ENCODE measurements around the gene NAALADL2.
"Not testable (repeated sequence)": the region's sequence is repeated elsewhere in the genome, so short reads cannot be mapped to it uniquely, and the experiment has no call there.

Gene NAALADL2

DNA sequence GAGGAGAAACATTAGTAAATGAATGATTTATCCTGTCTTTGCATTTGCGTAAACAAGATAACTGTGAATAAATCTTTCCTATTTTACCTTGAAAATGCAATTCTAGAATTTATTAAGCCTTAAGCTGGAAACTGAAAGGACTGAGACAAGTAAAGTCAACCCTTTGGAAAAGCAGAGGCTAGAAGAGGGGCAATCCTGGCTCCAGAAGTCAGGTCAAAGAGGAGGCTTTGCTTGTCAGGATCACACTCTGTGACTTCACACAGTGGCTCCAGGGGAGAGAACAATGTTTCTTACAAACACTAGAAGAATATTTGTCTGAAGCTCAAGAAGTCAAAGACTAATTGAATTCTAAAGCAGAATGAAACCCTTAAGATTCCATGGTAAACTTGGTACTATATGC lies 530.4 kb downstream of the NAALADL2 start:
- no peak for DNase-seq

DNA sequence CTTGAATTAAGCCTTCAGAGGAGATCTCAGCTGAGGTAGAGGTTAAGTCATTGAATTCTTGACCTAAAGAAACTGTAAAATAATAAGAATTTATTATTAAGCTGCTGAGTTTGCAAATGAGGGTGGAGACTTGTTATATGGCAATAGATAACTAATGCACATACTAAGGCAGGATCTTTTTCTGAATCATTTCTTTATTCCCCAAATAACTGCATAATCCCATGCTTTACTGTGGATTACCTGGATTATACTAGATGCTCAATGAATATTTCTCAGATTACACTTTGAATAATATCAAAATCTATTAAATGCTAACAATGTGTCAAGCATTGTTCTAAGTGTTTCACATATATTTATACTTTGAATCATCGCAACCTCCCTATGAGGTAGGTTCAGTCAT lies 532.5 kb downstream of the NAALADL2 start:
- no peak for DNase-seq

GRCh38 chr3:175392653-175393052 lies 533.5 kb downstream of the NAALADL2 start:
- DNase-seq, result no peak

DNA sequence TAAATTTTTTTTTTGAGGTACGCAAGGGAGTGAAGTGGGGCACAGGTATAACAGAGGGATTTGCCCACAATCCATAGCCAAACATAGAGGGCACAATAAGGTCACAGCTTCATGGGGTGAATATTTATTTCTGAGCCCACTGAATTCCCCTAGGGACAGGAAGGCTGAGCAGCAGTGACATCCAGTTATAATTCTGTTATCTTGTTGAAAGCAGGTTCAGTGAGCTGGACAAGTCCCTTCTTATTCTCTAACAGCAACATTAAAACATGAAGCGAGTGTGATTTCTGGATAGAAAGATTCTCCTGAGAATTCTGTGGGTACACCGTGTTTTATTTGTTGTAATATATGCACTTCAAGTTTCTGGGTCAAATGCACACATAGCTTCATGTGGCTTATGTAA lies 538.2 kb downstream of the NAALADL2 start:
- no peak for DNase-seq

DNA sequence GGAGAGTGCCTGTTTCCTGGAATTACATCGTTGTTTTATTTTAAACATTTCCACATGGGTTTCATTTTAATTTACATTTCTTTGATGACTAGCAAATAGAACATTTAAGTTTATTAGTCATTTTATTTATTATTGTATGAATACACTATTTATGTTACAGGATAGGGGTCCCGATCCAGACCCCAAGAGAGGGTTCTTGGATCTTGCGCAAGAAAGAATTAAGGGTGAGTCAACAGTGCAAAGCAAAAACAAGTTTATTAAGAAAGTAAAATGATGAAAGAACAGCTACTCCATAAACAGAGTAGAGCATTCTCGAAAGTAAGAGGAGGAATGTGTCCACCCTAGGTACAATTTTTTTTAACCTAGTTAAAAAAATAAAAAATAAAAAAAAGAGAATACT lies 539.5 kb downstream of the NAALADL2 start:
- no peak for DNase-seq

DNA sequence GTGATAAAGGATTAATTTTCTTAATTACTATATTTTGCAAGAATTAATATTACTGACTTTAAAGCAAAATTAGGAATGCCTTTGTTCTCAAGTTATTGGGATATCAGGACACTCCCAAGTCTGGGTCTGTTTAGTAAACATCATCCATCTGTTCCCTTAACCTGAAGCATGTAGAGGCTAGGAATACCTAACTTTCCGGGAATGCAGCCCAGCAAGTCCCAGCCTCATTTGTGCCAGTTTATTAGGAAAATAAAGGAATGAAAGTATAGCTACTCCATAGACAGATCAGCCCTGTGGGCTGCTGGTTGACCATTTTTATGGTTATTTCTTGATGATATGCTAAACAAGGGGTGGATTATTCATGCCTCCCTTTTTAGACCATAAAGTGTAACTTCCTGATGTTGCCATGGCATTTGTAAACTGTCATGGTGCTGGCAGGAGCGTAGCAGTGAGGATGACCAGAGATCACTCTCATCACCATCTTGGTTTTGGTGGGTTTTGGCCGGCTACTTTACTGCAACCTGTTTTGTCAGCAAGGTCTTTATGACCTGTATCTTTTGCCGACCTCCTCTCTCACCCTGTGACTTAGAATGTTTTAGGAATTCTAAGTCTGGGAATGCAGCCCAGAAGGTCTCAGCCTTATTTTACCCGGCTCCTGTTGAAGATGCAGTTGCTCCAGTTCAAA lies 540.2 kb downstream of the NAALADL2 start:
- no peak for DNase-seq

DNA sequence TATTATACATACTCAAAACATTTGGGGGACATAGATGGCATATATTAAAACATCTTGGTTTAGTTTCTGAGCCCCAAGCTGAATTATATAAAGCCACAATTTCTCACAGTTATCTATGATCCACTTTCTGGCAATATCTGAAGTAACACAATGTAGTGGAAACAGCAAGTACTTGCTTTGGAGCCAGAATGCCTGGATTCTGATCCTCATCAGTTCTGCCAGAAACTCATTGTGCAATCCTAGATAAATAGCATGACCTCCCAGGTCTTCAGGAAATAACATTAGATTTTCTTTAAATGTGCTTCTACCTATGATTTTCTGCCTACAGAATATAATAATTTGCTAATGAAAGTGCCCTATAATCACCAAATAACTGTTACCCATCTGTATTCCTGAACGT lies 544.9 kb downstream of the NAALADL2 start:
- DNase-seq, result no peak

- DNase-seq, result no peak
Observed at GRCh38 chr3:175404621-175405020, 545.5 kb downstream of the NAALADL2 start.

DNA sequence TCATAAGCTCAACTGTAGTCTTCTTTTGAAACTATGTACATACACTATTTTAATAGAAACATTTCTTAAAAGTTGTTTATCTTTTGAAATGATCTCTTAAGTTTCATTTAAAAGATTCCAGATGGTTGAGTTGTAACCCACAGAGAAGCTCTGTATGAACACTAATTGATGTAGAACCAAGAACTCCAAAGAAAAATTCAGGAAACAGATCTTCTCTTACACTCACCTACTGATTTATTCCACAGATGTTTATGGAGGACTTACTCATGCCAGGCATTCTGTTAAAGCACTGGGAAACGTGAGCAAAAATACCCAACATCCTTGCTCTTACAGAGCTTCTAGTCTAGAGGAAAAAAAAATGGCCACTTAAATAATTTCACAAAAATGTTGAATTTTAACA lies 551.1 kb downstream of the NAALADL2 start:
- no peak for DNase-seq

- DNase-seq, result no peak
Observed at GRCh38 chr3:175411405-175411804, 552.3 kb downstream of the NAALADL2 start.

- no peak for DNase-seq
Observed at GRCh38 chr3:175411946-175412345, 552.8 kb downstream of the NAALADL2 start.

- no peak for DNase-seq
Observed at GRCh38 chr3:175413926-175414325, 554.8 kb downstream of the NAALADL2 start.

DNA sequence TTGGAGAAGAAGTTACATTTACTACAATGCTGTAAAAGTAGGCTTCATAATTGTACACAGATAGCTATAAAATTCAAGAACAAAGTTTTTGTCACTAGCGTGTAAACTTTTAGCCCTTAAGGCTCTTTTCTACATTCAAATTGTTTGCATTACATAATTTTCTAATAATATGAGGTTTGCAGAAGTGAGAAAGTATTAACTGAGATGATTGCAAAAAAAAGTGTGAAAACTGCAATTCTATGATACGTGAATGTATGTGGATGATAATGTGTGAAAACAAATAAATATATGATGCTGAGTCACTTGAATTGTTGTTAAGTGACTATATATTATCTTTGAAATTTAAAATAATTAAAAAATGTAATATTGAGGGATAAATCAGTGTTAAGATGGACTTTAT lies 557.5 kb downstream of the NAALADL2 start:
- DNase-seq, result no peak

- DNase-seq, result no peak
Observed at GRCh38 chr3:175417426-175417825, 558.3 kb downstream of the NAALADL2 start.

DNA sequence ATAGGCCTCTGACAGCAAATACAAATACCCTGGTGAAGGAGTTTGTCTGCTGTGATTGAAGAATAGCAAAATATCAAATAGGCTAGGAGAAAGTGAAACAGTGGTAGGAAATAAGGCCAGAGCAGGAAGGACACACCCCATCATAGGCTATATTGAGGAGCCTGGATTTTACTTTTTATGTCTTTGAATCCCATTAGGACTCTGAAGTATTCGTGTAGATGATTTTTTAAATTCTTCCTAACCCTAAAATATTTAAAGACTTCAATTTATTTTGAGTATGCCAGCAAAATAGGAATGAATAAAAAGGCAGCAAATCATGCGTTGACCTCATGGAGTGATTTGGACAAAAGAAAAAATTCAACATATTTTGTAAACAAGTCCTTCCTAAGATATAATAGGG lies 562.8 kb downstream of the NAALADL2 start:
- DNase-seq, result no peak

DNA sequence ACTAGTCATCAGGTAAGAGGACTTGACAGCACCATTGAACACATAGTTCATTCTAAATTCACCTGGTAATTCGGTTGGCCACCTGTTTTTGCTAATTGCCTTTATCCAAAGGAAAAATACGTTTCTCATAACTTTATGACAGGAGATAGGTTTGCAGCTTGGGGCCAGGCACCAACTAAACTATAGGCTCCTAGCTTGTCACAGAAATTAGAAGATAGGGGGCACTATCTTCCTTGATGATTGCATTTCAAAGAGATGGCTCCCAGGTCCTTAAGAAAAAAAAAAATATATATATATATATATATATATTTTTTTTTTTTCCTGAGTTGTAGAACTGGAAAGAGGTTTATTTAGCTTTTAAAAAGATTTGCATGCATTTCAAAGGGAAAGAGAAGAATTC lies 563.6 kb downstream of the NAALADL2 start:
- no peak for DNase-seq

GRCh38 chr3:175423848-175424247 lies 564.7 kb downstream of the NAALADL2 start:
- DNase-seq, result not testable (repeated sequence)

DNA sequence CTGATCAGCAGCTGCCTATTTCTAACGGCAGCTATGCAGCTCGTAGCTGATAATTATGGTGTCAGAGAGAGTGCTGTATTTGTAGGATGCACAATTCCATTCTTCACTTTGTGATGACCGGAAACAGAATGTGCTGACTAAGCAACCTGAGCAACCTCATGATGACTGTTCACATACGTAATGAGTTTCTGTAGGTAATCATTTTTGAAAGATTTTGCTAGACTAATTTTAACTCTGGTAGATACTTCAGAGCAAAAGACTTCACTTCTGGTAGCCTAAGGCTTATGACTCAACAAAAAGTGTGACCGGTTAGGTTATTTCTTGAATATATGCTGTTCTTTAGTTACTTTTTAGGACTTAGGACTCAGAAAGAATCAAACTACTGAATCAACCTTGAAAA lies 567.7 kb downstream of the NAALADL2 start:
- no peak for DNase-seq

DNA sequence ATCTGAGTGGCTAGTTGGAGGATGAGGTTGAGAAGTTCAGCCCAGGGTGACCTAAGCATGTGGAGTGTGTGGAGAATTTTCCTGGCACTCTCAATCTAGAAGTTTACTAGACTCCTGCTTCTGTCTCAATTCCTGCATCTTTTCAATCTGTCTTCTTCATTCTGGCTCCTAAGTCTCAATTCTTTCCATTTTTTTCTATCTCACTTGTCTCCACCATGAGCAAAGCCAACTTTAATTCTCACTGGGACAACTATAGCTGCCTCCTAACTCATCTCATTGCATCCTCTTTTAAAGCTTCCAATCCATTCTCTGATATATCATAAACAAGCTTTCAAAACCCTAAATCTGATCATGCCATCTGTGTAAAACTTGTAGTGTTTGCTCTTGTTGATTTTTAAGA lies 569.3 kb downstream of the NAALADL2 start:
- no peak for DNase-seq

DNA sequence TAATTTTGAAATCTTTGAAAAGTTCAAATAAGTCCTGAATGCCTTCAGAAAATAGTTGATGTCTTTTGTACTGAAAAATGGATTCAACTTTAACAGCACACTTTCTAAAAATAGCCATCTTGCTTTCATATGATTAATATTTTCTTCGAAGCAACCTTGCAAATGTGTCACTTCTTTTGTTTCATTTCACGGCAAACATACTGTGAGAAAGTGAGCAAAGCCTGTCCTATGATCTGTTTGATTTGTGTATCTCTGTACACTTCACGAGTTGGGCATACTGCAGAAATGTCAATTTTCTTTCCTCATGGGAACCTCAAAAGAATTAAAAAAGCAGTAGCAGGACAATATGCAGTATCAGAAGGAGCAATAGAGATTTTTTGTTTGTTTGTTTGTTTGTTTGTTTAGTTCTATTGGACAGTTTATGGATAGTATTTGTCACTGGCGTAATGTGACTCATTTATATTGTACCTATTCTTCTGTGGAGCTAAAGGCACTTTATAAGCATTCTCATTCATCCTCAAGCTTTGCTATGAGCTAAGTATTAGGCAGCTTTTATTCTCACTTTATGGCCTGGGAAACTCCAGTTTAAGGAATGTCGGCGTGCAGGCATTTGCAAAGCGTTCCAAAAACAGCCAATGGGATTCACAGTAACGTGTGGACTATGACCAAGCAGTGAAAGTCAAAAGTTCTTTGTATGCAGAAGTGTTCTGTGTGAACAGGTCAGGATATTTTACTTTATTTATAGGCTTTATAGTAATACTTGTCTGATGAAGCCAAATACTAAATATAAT lies 572.0 kb downstream of the NAALADL2 start:
- DNase-seq, result no peak

- DNase-seq, result no peak
Observed at GRCh38 chr3:175432376-175433025, 573.4 kb downstream of the NAALADL2 start.

DNA sequence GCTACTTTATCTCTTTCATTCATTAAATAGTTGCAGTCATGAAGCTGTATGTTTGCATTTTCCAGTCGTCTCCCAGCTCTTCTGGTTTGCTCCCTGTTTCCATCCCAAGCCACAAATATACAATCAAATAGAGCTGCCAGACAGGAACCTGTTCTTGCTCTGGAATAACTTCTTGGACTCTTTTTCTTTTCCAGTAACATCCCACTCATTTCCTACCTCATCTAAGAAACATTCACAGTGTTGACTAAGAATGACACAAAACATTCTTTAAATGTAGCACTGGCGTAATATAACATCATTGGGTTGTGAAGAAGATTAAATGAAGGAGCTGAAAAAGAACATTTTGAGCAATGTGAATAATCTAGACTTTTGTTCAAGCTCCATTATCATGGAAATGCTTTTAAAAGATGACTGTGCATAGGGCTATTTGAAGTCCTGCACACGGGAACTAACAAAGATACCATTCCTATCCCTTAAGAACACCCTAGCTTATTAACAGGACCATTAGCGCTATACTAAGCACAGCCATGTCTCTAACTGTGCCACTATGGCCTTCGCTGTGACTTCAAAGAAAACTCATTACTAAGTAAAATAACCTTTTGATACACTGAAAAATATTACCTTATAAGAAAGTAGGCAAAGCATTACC lies 574.0 kb downstream of the NAALADL2 start:
- DNase-seq, result no peak

DNA sequence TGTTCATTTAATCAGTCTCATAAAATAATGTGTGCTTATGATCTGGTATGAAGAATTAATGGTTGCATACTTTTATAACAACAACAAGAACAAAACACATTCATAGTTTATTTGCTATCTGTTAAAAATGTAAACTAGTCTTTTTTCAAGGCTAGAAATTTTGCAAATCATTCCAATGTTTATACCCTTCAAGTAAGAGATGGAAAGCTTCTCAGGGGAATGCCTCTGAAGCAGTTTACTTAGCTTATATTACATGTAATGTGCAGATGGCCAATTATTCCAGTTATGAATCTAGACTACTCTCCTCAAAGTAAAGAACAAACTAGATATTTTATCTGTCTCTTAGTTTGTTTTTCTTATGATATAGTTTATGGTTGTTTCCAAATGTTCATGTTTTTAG lies 575.4 kb downstream of the NAALADL2 start:
- no peak for DNase-seq

DNA sequence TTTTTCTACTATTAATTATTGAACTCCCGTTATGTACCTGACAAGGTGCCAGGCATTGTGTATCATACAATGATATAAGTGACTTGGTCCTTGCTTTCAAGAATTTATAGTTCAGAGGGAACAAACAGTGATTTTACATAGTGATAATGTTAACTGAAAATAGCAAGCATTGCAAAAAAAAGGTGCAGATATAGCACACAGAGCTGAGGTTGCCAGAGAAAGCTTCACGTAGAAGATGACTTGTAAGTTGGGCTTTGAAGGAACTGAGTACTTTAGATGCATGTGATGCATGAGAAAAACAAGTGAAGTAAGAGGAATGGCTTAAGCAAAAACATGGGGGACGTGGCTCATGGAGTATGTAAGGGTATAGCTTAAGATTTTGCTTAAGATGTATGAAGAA lies 584.5 kb downstream of the NAALADL2 start:
- DNase-seq, result no peak

All from activated CD4-positive, CD25-positive, alpha-beta regulatory T cell (primary cell).